GM12878 (cell line): ENCODE results near the gene DNAH2. TPM values are rescaled to one million over a fixed set of nuclear protein-coding genes. Genes with fewer than 3 reads are reported as not detected.

Experiments used
- BACH1 ChIP-seq: fragments of 450-650 bp; IDR thresholded peaks from 2 replicates; pipeline ENCODE4 v1.6.1; 2017; ENCODE audit warnings: mild to moderate bottlenecking, borderline replicate concordance
- BRCA1 ChIP-seq: IDR thresholded peaks from 2 replicates; pipeline ENCODE4 v1.6.1; 2011; ENCODE audit warnings: low read depth, low read length, improper control_type of control experiment
- HDAC2 ChIP-seq: fragments of 200-600 bp; sonication (generic); IDR thresholded peaks from 2 replicates; pipeline ENCODE4 v1.6.1; 2017
- HDAC6 ChIP-seq: fragments of 200-600 bp; sonication (generic); IDR thresholded peaks from one replicate; pipeline ENCODE4 v1.8.0; 2017; ENCODE audit warnings: antibody characterized with exemption; ENCODE audit not compliant: unreplicated experiment
- MAX ChIP-seq: IDR thresholded peaks from 2 replicates; pipeline ENCODE4 v1.6.1; 2012; ENCODE audit warnings: low read depth, low read length, improper control_type of control experiment
- MEF2A ChIP-seq: IDR thresholded peaks from 2 replicates; pipeline ENCODE4 v1.6.1; 2011; ENCODE audit warnings: low read depth, mild to moderate bottlenecking, low read length, moderate library complexity; ENCODE audit not compliant: insufficient read depth
- MLLT1 ChIP-seq: fragments of 450-650 bp; IDR thresholded peaks from 2 replicates; pipeline ENCODE4 v1.6.1; 2016; ENCODE audit warnings: mild to moderate bottlenecking
- MXI1 ChIP-seq: fragments of 150-350 bp; IDR thresholded peaks from 2 replicates; pipeline ENCODE4 v1.6.1; 2011; ENCODE audit warnings: low read depth, mild to moderate bottlenecking, inconsistent platforms, low read length, improper control_type of control experiment
- PAX5 ChIP-seq: IDR thresholded peaks from 2 replicates; pipeline ENCODE4 v1.6.1; 2011; ENCODE audit warnings: low read depth, low read length, borderline replicate concordance
- SREBF2 ChIP-seq: IDR thresholded peaks from 2 replicates; pipeline ENCODE4 v1.6.1; 2012; ENCODE audit warnings: mild to moderate bottlenecking, low read length
- SUPT20H ChIP-seq: IDR thresholded peaks from 2 replicates; pipeline ENCODE4 v1.6.1; 2011; ENCODE audit warnings: low read depth, mild to moderate bottlenecking, low read length, moderate library complexity, borderline replicate concordance; ENCODE audit not compliant: control insufficient read depth
- TCF7 ChIP-seq: IDR thresholded peaks from 2 replicates; pipeline ENCODE4 v1.6.1; 2014; ENCODE audit warnings: antibody characterized with exemption, borderline replicate concordance
- ZBTB33 ChIP-seq: fragments of 450-650 bp; IDR thresholded peaks from 2 replicates; pipeline ENCODE4 v1.6.1; 2017; ENCODE audit warnings: mild to moderate bottlenecking
- ZNF207 ChIP-seq: fragments of 450-650 bp; IDR thresholded peaks from 2 replicates; pipeline ENCODE4 v1.6.1; 2014; ENCODE audit warnings: antibody characterized with exemption, mild to moderate bottlenecking, borderline replicate concordance
- ZNF274 ChIP-seq: IDR thresholded peaks from one replicate; pipeline ENCODE4 v1.8.0; 2011; ENCODE audit not compliant: insufficient read length, insufficient read depth
- ZNF687 ChIP-seq: fragments of 450-650 bp; IDR thresholded peaks from 2 replicates; pipeline ENCODE4 v1.6.1; 2017; ENCODE audit warnings: mild to moderate bottlenecking, moderate library complexity
- ZZZ3 ChIP-seq: IDR thresholded peaks from 2 replicates; pipeline ENCODE4 v1.6.1; 2011; ENCODE audit warnings: low read depth; ENCODE audit not compliant: control insufficient read depth, insufficient read length
- polyA plus RNA-seq, 11 experiments: library from polyadenylated mRNA; depleted of rRNA in 4 of 11; unstranded in 6 of 11; stranded (reverse) in 5 of 11; fragments of >200 nt; fragmentation: Nextera tagmentation in 4 of 11; fragmentation: Illumina TruSeq in 1 of 11; extraction: Ambion mirVana in 4 of 11; extraction: Trizol in 1 of 11; gene quantifications; 1 replicate in 1 of 11; 2 replicates in 10 of 11; pipeline versions ENCODE4 v1.2.1 to v1.2.3, GENCODE V29; 2011 to 2016; ENCODE audit warnings: inconsistent platforms in 2 of 11, missing spikeins in 2 of 11, low read depth in 1 of 11
- total RNA-seq, 4 experiments: library from RNA; depleted of rRNA in 3 of 4; stranded (reverse); fragments of >200 nt in 3 of 4; fragmentation: Illumina TruSeq in 1 of 4; extraction: Trizol in 1 of 4; gene quantifications; 2 replicates each; pipeline versions ENCODE4 v1.2.1 to v1.2.3, GENCODE V29; 2013 to 2021
- TF ChIP-seq, protein P1 (sequence below): fragments of 450-650 bp; IDR thresholded peaks from 2 replicates; pipeline ENCODE4 v1.6.1; 2014; ENCODE audit warnings: mild to moderate bottlenecking
- TF ChIP-seq, protein P2 (sequence below): IDR thresholded peaks from 2 replicates; pipeline ENCODE4 v1.6.1; 2011; ENCODE audit warnings: borderline replicate concordance, low read depth, mild to moderate bottlenecking, moderate library complexity, low read length; ENCODE audit not compliant: insufficient read depth, poor library complexity, severe bottlenecking

DNAH2 gene
- total and polyA plus RNA-seq, 10 of the 15 experiments (the other 5 are each of a cell fraction or from before 2014, with no cell fraction given): not detected

GRCh38 chr17:7856811-7857712 lies 139.5 kb downstream of the DNAH2 start, which contains the start of gene NAA38 (continued):
- TF ChIP-seq ZNF687 (peak; percentile 60), BRCA1 (peak; percentile 97), ZBTB33 (0 out of 2 replicates have a peak, but pooled peaks have one; percentile 35), PAX5 (peak; percentile 77), MEF2A (no peak), ZZZ3 (no peak), TCF7 (no peak), SUPT20H (no peak), MXI1 (no peak; the same call in 1 of the 2 replicates), MAX (no peak), HDAC6 (no peak), HDAC2 (no peak), ZNF274 (no peak), ZNF207 (peak; percentile 78; the same call in 1 of the 2 replicates), BACH1 (peak; percentile 68; the same call in 1 of the 2 replicates), SREBF2 (no peak), MLLT1 (no peak)
- TF ChIP-seq, protein P1, sequence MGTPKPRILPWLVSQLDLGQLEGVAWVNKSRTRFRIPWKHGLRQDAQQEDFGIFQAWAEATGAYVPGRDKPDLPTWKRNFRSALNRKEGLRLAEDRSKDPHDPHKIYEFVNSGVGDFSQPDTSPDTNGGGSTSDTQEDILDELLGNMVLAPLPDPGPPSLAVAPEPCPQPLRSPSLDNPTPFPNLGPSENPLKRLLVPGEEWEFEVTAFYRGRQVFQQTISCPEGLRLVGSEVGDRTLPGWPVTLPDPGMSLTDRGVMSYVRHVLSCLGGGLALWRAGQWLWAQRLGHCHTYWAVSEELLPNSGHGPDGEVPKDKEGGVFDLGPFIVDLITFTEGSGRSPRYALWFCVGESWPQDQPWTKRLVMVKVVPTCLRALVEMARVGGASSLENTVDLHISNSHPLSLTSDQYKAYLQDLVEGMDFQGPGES: no peak
- TF ChIP-seq, protein P2, sequence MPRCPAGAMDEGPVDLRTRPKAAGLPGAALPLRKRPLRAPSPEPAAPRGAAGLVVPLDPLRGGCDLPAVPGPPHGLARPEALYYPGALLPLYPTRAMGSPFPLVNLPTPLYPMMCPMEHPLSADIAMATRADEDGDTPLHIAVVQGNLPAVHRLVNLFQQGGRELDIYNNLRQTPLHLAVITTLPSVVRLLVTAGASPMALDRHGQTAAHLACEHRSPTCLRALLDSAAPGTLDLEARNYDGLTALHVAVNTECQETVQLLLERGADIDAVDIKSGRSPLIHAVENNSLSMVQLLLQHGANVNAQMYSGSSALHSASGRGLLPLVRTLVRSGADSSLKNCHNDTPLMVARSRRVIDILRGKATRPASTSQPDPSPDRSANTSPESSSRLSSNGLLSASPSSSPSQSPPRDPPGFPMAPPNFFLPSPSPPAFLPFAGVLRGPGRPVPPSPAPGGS: peak; percentile 65
